AG09319 (cell line): Measurements from ENCODE around the gene CNN2.

Experiments used
- DNase-seq: peaks from one replicate; pipeline ENCODE4 v3.0.0-alpha.2; 2010; ENCODE audit warnings: low read depth; ENCODE audit errors: extremely low read depth
- TF ChIP-seq, protein P1 (sequence below): IDR thresholded peaks from 2 replicates; pipeline ENCODE4 v1.5.1; 2011; ENCODE audit warnings: low read depth, mild to moderate bottlenecking, inconsistent platforms, low read length, moderate library complexity

Gene CNN2

DNA sequence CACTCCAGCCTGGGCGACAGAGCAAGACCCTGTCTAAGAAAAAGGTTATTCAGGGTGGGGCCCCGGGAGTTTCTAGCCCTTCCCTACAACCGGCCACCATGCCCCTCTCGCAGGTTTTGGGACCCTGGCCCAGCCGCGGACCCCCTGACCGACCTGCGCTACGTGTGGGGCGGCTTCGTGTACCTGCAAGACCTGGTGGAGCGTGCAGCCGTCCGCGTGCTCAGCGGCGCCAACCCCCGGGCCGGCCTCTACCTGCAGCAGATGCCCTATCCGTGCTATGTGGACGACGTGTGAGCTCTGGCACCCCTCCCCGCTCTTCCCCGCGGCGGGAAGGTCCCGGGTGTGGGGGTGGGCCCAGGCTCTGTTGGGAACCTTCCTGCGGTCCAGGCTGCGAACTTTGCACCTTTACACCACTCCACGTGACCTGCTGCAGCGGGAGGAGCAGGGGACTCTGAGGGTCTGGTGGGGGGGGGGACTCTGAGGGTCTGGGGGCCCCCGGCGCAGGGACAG is 19.8 kb downstream of the CNN2 start:
- DNase-seq = no peak
- TF ChIP-seq, protein P1, sequence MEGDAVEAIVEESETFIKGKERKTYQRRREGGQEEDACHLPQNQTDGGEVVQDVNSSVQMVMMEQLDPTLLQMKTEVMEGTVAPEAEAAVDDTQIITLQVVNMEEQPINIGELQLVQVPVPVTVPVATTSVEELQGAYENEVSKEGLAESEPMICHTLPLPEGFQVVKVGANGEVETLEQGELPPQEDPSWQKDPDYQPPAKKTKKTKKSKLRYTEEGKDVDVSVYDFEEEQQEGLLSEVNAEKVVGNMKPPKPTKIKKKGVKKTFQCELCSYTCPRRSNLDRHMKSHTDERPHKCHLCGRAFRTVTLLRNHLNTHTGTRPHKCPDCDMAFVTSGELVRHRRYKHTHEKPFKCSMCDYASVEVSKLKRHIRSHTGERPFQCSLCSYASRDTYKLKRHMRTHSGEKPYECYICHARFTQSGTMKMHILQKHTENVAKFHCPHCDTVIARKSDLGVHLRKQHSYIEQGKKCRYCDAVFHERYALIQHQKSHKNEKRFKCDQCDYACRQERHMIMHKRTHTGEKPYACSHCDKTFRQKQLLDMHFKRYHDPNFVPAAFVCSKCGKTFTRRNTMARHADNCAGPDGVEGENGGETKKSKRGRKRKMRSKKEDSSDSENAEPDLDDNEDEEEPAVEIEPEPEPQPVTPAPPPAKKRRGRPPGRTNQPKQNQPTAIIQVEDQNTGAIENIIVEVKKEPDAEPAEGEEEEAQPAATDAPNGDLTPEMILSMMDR = no peak

DNA sequence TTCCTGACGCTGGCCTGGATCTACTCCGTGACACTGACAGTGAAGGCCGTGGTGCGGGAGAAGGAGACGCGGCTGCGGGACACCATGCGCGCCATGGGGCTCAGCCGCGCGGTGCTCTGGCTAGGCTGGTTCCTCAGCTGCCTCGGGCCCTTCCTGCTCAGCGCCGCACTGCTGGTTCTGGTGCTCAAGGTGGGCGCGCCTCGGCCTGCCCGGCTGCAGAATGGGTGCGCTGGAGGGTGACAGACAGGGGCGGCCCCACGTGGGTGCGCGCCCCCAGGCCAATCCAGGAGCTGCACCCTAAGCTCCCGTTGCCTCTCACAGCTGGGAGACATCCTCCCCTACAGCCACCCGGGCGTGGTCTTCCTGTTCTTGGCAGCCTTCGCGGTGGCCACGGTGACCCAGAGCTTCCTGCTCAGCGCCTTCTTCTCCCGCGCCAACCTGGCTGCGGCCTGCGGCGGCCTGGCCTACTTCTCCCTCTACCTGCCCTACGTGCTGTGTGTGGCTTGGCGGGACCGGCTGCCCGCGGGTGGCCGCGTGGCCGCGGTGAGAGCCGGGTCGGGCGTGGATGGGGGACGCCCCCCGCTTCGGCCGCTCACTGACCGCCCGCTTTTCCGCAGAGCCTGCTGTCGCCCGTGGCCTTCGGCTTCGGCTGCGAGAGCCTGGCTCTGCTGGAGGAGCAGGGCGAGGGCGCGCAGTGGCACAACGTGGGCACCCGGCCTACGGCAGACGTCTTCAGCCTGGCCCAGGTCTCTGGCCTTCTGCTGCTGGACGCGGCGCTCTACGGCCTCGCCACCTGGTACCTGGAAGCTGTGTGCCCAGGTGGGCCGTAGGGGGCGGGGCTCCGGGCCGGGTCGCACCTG is 20.7 kb downstream of the CNN2 start:
- TF ChIP-seq, protein P1 = no peak
- DNase-seq = no peak

DNA sequence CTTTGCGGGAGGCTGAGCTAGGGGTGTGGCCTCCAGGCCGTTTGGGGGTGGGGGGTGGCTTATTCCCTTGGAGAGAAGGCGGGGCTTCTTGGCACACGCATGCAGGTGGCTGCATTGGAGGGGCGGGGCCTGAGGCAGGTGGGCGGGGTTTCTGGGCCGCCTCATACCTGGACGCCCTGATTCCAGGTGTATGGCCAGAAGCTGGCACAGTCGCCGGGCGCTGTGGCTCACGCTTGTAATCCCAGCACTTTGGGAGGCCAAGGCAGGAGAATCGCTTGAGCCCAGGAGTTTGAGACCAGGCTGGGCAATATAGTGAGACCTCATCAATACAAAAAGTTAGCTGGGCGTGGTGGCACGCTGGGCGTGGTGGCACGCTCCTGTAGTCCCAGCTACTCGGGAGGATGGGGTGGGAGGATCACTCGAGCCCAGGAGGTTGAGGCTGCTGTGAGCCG is 21.3 kb downstream of the CNN2 start:
- DNase-seq = no peak
- TF ChIP-seq, protein P1 = no peak

DNA sequence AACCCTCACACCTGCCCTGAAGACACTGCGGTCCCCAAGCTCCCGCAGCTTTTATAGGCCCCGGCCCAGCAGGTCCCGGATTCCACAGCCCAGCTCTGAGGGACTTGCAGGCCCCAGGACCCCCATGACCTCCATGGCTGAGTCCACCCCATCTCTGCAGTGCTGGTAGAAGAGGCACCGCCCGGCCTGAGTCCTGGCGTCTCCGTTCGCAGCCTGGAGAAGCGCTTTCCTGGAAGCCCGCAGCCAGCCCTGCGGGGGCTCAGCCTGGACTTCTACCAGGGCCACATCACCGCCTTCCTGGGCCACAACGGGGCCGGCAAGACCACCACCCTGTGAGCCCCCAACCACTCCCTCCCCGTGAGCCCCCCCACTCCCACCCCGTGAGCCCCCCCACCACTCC is 22.7 kb downstream of the CNN2 start:
- no peak for DNase-seq
- TF ChIP-seq, protein P1 = no peak

DNA sequence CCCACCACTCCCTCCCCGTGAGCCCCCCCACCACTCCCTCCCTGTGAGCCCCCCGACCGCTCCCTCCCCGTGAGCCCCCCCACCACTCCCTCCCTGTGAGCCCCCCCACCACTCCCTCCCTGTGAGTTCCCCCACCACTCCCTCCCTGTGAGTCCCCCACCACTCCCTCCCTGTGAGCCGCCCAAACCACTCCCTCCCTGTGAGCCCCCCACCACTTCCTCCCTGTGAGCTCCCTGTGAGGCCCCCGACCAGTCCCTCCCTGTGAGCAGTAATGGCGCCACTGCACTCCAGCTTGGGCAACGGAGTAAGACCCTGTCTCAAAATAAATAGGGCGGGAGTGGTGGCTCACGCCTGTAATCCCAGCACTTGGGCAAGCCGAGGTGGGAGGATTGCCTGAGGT is 23.4 kb downstream of the CNN2 start:
- no peak for DNase-seq

DNA sequence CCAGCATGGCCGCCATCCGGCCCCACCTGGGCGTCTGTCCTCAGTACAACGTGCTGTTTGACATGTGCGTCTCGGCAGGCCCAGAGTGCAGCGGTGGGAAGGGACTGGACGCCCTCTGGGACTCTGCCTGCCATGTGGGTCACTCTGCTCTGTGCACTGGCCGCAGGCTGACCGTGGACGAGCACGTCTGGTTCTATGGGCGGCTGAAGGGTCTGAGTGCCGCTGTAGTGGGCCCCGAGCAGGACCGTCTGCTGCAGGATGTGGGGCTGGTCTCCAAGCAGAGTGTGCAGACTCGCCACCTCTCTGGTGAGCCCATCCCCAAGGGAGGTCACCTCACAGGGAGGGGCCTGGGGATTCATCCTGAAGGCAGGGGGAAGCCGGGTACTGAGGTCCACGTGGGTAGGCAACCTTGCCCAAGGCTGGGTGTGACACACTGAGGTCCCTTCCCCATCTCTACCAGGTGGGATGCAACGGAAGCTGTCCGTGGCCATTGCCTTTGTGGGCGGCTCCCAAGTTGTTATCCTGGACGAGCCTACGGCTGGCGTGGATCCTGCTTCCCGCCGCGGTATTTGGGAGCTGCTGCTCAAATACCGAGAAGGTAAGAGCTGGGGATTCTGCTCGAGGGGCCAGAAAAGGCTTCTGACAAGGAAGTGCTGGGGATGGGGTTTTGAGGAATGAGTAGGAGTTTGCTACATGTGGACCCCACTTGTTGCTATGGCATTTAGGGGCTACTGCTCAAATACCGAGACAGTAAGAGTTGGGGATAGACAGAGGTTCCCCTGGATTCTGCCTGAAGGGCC is 24.8 kb downstream of the CNN2 start:
- DNase-seq = no peak
- TF ChIP-seq, protein P1 = no peak

More for the DNA sequence above, 23.4 kb downstream of the CNN2 start:
- TF ChIP-seq, protein P1 = no peak

DNA sequence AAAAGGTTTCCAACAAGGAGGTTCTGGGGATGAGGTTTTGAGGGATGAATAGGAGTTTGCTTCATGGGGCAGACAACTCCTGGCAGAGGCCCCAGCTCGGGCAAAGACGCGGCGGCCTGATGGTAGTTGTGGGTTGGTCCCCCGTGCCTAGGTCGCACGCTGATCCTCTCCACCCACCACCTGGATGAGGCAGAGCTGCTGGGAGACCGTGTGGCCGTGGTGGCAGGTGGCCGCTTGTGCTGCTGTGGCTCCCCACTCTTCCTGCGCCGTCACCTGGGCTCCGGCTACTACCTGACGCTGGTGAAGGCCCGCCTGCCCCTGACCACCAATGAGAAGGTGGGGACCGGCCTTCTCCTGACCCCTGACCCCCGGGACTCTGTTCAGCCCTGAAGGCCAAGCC is 25.4 kb downstream of the CNN2 start:
- TF ChIP-seq, protein P1 = no peak
- no peak for DNase-seq
